Measurements from ENCODE around the gene TMEM184A.

TMEM184A gene

DNA sequence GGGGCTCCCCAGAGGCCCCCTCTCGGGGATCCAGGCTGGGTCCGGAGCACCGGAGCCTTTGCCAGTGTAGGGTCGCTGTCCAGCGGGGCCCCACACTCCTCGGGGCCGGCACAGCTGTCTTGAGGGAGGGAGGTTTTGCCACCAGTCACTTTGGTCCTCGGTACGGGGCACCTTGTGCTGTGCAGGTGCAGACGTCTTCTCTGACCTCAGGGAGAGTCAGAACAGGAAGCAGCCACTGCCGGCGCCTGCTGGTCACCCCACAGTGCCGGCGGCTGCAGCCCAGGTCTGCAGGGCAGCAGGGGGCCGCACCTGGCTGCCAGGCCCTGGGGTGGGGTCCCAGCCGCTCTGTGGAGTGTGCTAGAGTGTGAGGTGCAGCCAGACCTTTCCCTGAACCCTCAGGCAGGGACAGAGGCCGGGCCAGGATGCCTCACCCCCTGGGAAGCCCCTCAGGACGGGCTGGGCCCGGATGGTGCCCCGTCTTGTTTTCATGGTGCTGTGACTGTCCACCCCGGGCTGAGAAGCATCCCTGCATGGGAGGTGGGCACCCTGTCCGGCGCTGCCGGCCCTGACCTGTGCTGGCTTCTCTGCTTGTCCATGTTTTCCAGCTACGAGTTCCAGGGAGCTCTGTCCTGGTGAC is 17.3 kb downstream of the TMEM184A start:
- no peak for DNase-seq

DNA sequence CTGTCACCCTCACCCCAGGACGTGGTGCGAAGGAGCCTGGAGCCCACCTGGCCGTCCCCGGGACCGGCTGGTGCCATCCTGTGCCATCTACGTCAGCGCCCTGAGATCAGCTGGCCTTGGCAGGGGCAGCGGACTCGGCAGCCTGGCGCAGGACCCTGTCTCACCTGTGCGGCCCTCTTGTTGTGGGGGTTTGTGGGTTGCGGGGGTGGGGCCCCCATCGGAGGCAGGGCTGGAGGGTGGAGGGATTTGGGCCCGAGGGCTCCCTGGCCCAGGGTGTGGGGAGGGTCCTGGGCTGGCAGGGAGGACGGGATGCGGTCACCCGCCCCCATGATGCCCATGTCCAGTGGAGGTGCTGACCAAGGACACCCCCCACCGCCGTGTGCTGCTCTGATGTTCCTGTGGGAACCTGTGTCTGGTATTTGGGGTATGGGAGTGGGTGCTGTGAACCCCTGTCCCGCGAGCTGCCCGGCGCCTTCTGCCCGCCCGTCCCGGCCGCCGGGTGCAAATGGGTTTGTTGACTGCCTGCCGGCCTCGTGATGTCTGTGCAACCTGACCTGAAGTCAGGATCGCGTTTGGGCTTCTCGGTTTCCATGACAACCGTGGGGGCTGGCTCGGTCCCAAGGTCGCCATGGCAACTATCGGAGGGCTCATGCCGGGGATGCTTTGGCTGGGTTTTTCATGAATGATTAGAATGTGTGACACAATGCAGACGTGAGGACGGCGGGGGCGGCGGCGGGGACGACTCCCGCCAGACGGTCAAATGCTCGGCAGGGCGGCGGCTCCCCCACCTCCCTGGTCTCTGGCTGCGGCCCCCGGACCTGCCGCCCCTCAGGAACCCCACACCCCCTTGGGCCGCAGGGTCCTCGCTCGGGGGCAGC is 18.2 kb downstream of the TMEM184A start:
- no peak for DNase-seq

GRCh38 chr7:1536743-1537534 is 19.1 kb downstream of the TMEM184A start:
- DNase-seq = no peak

GRCh38 chr7:1536455-1536742 is 19.6 kb downstream of the TMEM184A start:
- DNase-seq = no peak

DNA sequence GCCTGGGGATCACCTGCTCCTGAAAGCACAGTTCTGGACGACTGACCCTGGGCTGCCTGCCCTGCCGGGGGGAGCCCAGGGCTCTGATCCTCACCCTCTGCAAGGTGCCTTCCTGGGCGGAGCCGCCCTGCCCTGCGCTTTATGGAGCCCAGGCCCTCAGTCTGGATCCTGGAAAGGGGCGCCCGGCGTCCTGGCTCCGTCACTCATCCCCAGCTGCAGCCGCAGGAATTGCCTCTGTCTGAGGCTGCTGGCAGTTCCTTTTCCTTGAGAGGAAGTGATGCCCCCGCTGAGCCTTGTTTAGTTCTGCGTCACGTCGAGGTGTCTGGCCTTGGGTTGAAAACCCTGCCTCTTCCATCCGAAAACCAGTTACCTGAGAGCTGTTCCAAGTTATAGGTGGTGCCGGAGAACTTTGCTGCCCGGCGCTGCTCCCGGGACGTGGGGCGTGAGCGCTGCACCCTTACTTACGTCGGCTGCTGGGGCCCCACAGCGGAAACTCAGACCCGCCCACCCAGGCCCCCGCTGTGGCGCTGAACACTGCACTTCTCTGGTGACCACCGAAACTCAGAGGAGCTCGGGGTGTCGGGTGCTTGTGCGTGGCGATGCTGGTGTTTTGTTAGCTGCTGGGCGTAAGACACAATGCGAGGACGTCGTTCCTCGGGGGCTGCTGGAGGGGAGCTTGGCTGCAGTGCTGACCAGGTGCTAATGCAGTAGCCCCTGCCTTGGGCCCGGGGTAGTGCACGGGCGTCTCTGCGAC is 20.1 kb downstream of the TMEM184A start:
- no peak for DNase-seq

DNA sequence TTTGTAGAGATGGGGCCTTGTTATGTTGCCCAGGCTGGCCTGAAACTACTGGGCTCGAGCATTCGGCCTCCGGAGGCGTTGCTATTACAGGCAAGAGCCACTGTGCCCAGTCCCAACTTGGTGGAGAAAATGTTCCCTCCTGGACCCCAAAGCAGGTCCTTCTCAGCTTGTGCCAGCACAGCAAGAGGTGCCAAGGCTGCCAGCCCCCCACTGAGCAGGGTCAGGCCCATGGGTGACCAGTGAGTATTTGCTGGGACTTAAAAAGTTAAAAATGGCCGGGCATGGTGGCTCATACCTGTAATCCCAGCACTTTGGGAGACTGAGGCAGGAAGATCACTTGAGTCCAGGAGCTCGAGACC is 20.9 kb downstream of the TMEM184A start:
- no peak for DNase-seq

GRCh38 chr7:1534330-1535099 is 21.5 kb downstream of the TMEM184A start:
- DNase-seq = no peak

DNA sequence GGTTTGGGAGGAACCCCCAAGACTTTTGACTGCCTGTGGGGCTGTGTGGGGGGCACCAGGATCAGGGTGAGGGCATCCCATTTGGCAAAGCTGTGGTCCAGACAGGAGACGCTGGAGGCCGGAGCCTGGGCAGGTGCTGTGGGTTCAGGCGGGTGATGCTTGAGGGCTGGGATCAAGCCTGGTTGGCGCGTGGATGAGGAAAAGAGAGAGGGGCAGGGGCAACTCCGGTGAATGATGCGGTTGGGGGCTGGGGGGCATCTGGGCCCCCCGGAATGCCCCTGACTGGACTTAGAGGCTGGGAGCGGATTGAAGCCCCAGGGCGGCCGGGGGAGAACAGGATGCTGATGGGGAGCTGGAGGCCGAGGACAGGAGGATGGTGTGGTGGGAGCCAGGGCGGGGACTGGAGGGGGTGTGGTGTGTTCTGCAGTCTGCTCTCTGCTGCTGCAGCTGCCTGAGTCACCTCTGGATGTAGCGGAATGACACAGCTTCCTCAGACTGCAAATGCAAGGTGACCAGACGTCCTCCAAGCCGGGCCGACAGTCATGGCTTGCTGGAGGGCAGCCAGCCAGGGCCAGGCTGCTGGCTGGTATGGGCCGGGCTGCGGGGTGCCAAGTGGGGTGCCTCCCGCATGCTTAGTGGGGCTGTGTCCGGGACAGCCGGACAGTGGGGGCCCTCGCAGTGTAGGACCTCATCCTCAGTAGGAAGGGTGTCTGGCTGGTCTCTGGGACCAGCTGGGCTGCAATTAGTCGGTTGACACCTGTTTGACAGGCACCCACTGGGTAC is 22.3 kb downstream of the TMEM184A start:
- DNase-seq = no peak

- no peak for DNase-seq
Measured at GRCh38 chr7:1533255-1533546, 22.8 kb downstream of the TMEM184A start.

DNA sequence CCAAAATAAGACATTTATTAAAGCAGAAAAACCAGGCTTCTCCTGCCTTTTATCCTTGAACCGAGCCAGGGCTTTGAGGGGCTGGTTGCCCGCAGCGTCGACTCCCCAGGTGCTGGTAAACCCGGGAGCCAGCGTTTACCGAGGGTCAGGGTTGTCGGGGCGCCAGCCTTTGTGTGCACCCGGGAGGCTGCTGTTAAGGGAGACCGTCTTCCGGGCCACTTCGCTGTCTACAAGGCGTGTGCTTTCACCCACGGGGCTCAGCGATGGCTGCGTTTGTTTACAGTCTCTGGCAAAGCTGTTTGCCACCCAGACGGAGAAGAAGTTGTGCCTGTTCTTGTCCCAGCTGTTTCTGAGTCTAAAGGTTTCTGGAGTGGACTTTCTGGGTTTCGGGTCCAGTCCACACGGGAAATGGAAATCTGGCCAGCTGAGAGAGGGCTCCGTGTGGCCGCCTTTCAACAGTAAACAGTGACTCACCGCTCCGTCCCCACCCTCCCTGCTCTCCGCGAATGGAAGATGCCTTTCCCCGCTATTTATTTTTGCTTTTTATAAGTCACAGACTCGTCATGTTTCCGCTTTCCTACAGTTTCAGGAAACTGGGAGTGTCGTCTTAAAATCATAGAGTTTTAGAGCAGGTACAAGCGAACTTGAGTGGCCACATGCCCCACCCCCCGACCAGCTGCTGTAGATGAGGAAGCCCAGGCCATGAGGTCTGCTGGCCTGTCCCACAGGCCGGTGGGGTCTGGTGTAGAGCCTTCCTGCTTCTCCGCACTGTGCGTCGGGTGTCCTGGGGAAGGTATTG is 23.4 kb downstream of the TMEM184A start:
- peak; percentile 16 for DNase-seq

DNA sequence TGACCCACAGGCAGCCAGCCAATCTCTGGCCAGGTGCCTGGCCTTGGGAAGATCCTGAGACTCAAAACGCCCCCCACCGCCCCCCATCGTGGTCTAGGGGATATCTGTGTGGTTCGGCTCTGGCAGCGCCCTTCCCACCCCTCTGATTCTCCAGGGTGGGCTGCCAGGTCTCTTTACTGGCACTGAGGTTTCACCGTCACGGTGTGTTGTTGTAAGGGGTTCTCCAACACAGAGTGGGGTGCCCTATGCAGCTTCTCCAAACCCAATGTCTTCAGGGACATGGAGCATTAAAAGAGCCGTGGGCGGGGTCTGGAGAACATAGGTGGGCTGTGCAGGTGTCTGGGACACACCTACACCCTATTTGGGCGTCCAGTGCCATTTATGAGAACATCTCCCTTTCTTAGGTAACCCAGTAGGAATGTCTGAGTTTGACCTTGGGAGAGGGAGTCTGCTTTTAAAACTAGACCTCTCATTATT is 24.0 kb downstream of the TMEM184A start:
- no peak for DNase-seq

- no peak for DNase-seq
Measured at GRCh38 chr7:1531263-1531978, 24.6 kb downstream of the TMEM184A start.

- no peak for DNase-seq
Measured at GRCh38 chr7:1530946-1531262, 25.1 kb downstream of the TMEM184A start.

DNA sequence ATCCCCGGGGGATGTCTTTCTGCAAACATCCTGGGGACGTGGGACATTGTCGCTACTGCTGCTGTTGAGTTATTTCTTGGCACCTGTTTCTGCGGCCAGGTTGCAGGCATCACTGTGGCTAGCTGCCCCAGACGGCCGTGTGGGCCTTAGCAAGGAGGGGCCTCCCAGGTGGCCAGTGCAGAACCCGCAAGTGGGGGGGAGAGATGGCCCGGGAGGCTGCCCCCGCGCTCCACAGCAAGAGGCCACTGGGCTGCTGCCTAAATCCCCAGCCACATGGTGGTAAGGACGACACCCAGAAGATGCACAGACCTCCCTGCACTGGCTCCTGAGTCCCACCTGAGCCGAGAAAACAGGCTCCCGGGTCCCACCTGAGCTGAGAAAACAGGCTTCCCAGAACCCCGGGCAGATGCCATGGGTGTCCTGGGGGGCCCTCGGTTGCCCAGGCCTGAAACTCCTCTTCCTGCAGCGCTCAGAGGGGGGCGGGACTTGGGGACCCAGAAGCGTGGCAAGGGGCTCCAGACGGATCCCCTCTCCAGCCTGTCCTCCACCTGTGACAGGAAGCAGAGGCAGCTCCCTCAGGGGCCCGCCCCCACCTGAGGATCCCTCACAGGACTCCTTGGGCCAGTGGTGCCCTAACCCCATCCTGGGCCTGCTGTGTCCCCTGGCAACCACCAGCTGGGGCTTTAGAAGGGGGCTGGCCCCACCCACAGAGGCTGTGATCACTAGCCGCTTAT is 26.5 kb downstream of the TMEM184A start:
- no peak for DNase-seq

GRCh38 chr7:1526271-1526754 is 29.7 kb downstream of the TMEM184A start:
- no peak for DNase-seq

DNA sequence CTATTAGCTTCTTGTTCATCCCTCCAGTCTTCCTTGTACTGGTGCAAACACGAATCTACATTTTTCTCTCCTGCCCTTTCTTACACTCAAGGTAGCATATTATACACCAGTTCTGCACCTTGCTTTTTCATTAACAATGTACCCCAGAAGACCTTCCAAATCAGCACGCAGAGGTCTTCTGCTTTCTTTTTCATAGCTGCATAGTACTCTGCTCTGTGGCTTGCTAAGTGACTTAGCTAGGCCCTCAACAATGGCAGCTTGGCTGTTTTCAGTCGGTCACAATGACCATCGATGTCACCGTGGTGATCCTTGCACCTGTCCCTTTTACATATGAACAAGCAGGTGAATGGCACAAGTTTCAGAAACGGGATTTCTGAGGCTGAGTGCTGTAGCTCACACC is 30.6 kb downstream of the TMEM184A start:
- no peak for DNase-seq

DNA sequence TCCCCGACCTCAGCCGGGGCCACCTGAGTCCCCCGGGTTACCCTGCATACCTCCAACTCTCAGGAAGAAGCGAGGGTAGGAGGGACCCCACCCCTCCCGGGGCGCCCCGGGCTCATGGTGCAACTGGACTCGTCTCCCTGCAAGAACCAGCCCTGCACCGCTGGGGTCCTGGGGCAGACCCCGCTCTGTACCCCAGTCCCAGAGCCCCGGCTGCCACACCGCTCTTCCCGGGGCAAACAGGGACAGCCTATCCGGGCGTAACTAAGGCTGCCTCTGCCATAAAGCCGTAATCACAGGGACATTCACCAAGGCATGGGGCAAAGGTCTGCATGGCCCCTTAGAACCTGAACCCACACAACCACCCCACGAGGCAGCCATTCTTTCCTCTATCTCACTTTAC is 32.2 kb downstream of the TMEM184A start:
- no peak for DNase-seq

- no peak for DNase-seq
Measured at GRCh38 chr7:1523208-1523607, 32.8 kb downstream of the TMEM184A start.

DNA sequence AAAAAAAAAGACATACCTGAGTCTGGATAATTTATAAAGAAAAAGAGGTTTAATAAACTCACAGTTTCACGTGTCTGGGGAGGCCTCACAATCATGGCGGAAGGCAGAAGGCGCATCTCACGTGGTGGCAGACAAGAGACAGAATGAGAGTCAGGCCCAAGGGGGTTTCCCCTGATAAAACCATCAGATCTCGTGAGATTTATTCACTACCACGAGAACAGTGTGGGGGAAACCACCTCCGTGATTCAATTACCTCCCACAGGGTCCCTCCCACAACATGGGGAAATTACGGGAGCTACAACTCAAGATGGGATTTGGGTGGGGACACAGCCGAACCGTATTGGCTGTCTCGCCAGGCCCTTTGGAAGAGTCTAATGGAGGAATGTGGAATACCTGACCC is 34.5 kb downstream of the TMEM184A start:
- no peak for DNase-seq
